K562 (cell line): ENCODE results near the gene POU2F1. TPM values are rescaled to one million over a fixed set of nuclear protein-coding genes. Genes with fewer than 3 reads are reported as not detected.
A peak's percentile ranks its signal among the peaks of the same experiment; 100 is the strongest.

Source experiments
- ATAC-seq: fragments of 200-7000 bp; cut with Tn5 transposase; 3 replicates; pipeline ENCODE4 v1.9.1; 2020; ENCODE audit warnings: moderate library complexity
- BruUV-seq: library from RNA; stranded (reverse); fragments of 400-500 nt; replicated peaks from 2 replicates; lab custom pipeline; 2021; lab: Mats Ljungman, UMichigan
- CTCF ChIA-PET: fragments of 300-600 bp; formaldehyde crosslinking; extraction: SDS; loops from one replicate; lab custom pipeline; 2021; ENCODE audit warnings: low intra/inter-chr PET ratio; lab: Yijun Ruan, JAX
- POLR2A ChIA-PET: fragments of 300-600, 350-650 bp; sonication (Branson Sonifier 250); formaldehyde crosslinking; extraction: SDS; loops from one replicate; lab custom pipeline; 2021; ENCODE audit warnings: antibody characterized with exemption, inconsistent platforms; lab: Yijun Ruan, JAX
- DNase-seq, 4 experiments: peaks; one replicate each; pipeline versions ENCODE4 v3.0.0 to v3.0.0-alpha.2; 2011 to 2018; ENCODE audit warnings: low spot score in 3 of 4, mixed read lengths in 3 of 4; ENCODE audit errors: extremely low read depth in 1 of 4
- FAIRE-seq: peaks from 2 replicates; lab custom pipeline; 2011; peaks lifted over from hg19 to GRCh38; lab: Jason Lieb, UNC
- H2AFZ ChIP-seq: 2 replicates; pipeline ENCODE4 v1.6.0; 2011; ENCODE audit warnings: low read depth, low read length, control low read depth, inconsistent platforms
- H3K27ac ChIP-seq: fragments of 200-600 bp; 3 replicates; pipeline ENCODE4 v1.8.0; 2011; ENCODE audit warnings: low read depth, mild to moderate bottlenecking, control low read depth, inconsistent platforms, low read length, moderate library complexity, mixed read lengths; ENCODE audit errors: extremely low read depth
- H3K27me3 ChIP-seq, 2 experiments: fragments of 300-600 bp in 1 of 2; 2 replicates in 1 of 2; 3 replicates in 1 of 2; pipeline versions ENCODE4 v1.6.0 to v1.8.0; 2011; ENCODE audit warnings: inconsistent platforms in 2 of 2, low read length in 2 of 2, mild to moderate bottlenecking in 1 of 2, mixed read lengths in 1 of 2, moderate library complexity in 1 of 2; ENCODE audit not compliant: control insufficient read depth in 2 of 2, insufficient read depth in 2 of 2
- H3K36me3 ChIP-seq: fragments of 300-600 bp; 3 replicates; pipeline ENCODE4 v1.8.0; 2011; ENCODE audit warnings: mild to moderate bottlenecking, low read length, inconsistent platforms; ENCODE audit not compliant: control insufficient read depth, insufficient read depth
- H3K4me1 ChIP-seq, 2 experiments: fragments of 200-600 bp in 1 of 2; replicated peaks in 1 of 2; 2 replicates in 1 of 2; 3 replicates in 1 of 2; pipeline versions ENCODE4 v1.5.1 to v1.8.0; 2011; ENCODE audit warnings: inconsistent platforms in 2 of 2, low read length in 2 of 2, mild to moderate bottlenecking in 1 of 2, mixed read lengths in 1 of 2, moderate library complexity in 1 of 2; ENCODE audit not compliant: control insufficient read depth in 2 of 2, insufficient read depth in 2 of 2
- H3K4me2 ChIP-seq: 2 replicates; pipeline ENCODE4 v1.6.1; 2011; ENCODE audit warnings: low read length, control low read depth, inconsistent platforms, mixed read lengths; ENCODE audit not compliant: insufficient read depth
- H3K4me3 ChIP-seq: fragments of 200-600 bp; sonication (generic), shearing (Covaris generic); 2 replicates; pipeline ENCODE4 v1.5.1; 2016; ENCODE audit warnings: control low read depth, inconsistent platforms
- H3K79me2 ChIP-seq: fragments of 200-600 bp; 3 replicates; pipeline ENCODE4 v1.8.0; 2011; ENCODE audit warnings: low read length, inconsistent platforms; ENCODE audit not compliant: control insufficient read depth, insufficient read depth
- H3K9ac ChIP-seq, 2 experiments: 2 replicates each; pipeline versions ENCODE4 v1.6.0 to v1.6.1; 2011; ENCODE audit warnings: low read depth in 2 of 2, low read length in 2 of 2, control low read depth in 1 of 2, inconsistent platforms in 1 of 2, mild to moderate bottlenecking in 1 of 2, mixed read lengths in 1 of 2; ENCODE audit not compliant: insufficient read depth in 1 of 2
- H3K9me1 ChIP-seq: one replicate; pipeline ENCODE4 v1.6.0; 2011; ENCODE audit warnings: inconsistent platforms, mild to moderate bottlenecking, low read length, moderate library complexity; ENCODE audit not compliant: control insufficient read depth, insufficient read depth
- H3K9me3 ChIP-seq: replicated peaks from 2 replicates; pipeline ENCODE4 v1.5.1; 2011; ENCODE audit warnings: low read depth, low read length, inconsistent platforms; ENCODE audit not compliant: control insufficient read depth, insufficient read depth
- H4K20me1 ChIP-seq: replicated peaks from 2 replicates; pipeline ENCODE4 v1.6.1; 2011; ENCODE audit warnings: low read length, inconsistent platforms, mixed read lengths; ENCODE audit not compliant: control insufficient read depth, insufficient read depth
- BDP1 ChIP-seq: IDR thresholded peaks from 3 replicates; pipeline ENCODE4 v1.6.1; 2011; ENCODE audit not compliant: insufficient read length, insufficient read depth
- BRD4 ChIP-seq: fragments of 200-600 bp; sonication (generic); IDR thresholded peaks from 2 replicates; pipeline ENCODE4 v1.6.1; 2017; ENCODE audit warnings: inconsistent platforms
- E2F3 ChIP-seq: fragments of 250-450 bp; sonication (Bioruptor Pico); IDR thresholded peaks from 2 replicates; pipeline ENCODE4 v1.4.0; 2020; ENCODE audit warnings: mild to moderate bottlenecking
- ESRRA ChIP-seq: fragments of 450-650 bp; IDR thresholded peaks from 2 replicates; pipeline ENCODE4 v1.6.1; 2014; ENCODE audit warnings: low read depth, mild to moderate bottlenecking, moderate library complexity, borderline replicate concordance
- FOXJ2 ChIP-seq: fragments of 200-800 bp; sonication (Bioruptor generic); IDR thresholded peaks from 2 replicates; pipeline ENCODE4 v1.6.1; 2016; ENCODE audit warnings: missing genetic modification characterization, missing compliant biosample characterization
- HEY1 ChIP-seq: fragments of 250-450 bp; sonication (Bioruptor Pico); IDR thresholded peaks from 2 replicates; pipeline ENCODE4 v1.5.0; 2020; ENCODE audit warnings: mild to moderate bottlenecking, moderate library complexity, borderline replicate concordance
- HMBOX1 ChIP-seq: sonication (generic); IDR thresholded peaks from 2 replicates; pipeline ENCODE4 v1.6.1; 2016
- MXD1 ChIP-seq: fragments of 250-450 bp; sonication (Bioruptor Pico); IDR thresholded peaks from 2 replicates; pipeline ENCODE4 v1.8.0; 2021; ENCODE audit warnings: borderline replicate concordance, mild to moderate bottlenecking, moderate library complexity; ENCODE audit not compliant: poor library complexity, severe bottlenecking
- NR2C1 ChIP-seq, 2 experiments: fragments of 450-650 bp; IDR thresholded peaks; 2 replicates each; pipeline ENCODE4 v1.6.1; 2017; ENCODE audit warnings: mild to moderate bottlenecking in 2 of 2, antibody characterized with exemption in 1 of 2, inconsistent platforms in 1 of 2, missing compliant biosample characterization in 1 of 2, missing genetic modification characterization in 1 of 2
- PHF21A ChIP-seq: fragments of 450-650 bp; IDR thresholded peaks from 2 replicates; pipeline ENCODE4 v1.6.1; 2017; ENCODE audit warnings: low read depth, borderline replicate concordance
- POLR2AphosphoS5 ChIP-seq: IDR thresholded peaks from 2 replicates; pipeline ENCODE4 v1.6.1; 2011; ENCODE audit warnings: mild to moderate bottlenecking, low read depth, low read length, moderate library complexity; ENCODE audit not compliant: control insufficient read depth, insufficient read depth
- SAFB2 ChIP-seq: fragments of 200-400 bp; formaldehyde crosslinking; IDR thresholded peaks from 2 replicates; pipeline ENCODE4 v1.6.1; 2018; ENCODE audit warnings: borderline replicate concordance, low read length, low read depth, moderate library complexity; ENCODE audit not compliant: severe bottlenecking
- SAP30 ChIP-seq: fragments of 200-600 bp; sonication (generic); IDR thresholded peaks from 2 replicates; pipeline ENCODE4 v1.6.1; 2012; ENCODE audit warnings: borderline replicate concordance, low read depth, mild to moderate bottlenecking, moderate library complexity, low read length, control low read depth, inconsistent platforms; ENCODE audit not compliant: insufficient read depth, poor library complexity, severe bottlenecking
- ZNF24 ChIP-seq: fragments of 450-650 bp; IDR thresholded peaks from 2 replicates; pipeline ENCODE4 v1.6.1; 2016
- WGBS: fragments of 100-300 bp; shearing (Covaris generic); methylation state at CpG from one replicate; pipeline ENCODE4 v1.1.6; 2016; ENCODE audit warnings: low coverage, mixed read lengths; ENCODE audit not compliant: insufficient coverage; ENCODE audit errors: missing lambda C conversion rate; 5-methylcytosine and 5-hydroxymethylcytosine counted together
- in situ Hi-C: fragments of 300-500 bp; cut with MboI; formaldehyde crosslinking; loops from 4 replicates; pipeline ENCODE4 v1.15.0; 2018; ENCODE audit warnings: inconsistent platforms, mixed read lengths
- intact Hi-C: fragments of 100-400 bp; cut with micrococcal nuclease; formaldehyde crosslinking; loops from 2 replicates; pipeline ENCODE4 v1.14.2; 2022
- polyA plus RNA-seq, 8 experiments: library from polyadenylated mRNA; depleted of rRNA in 4 of 8; stranded (reverse) in 5 of 8; unstranded in 3 of 8; fragments of >200 nt; fragmentation: Nextera tagmentation in 2 of 8; fragmentation: Illumina TruSeq in 1 of 8; extraction: Ambion mirVana in 2 of 8; extraction: Trizol in 1 of 8; gene quantifications; 2 replicates each; pipeline versions ENCODE4 v1.2.1 to v1.2.3, GENCODE V29; 2011 to 2014; ENCODE audit warnings: inconsistent platforms in 1 of 8, missing spikeins in 1 of 8
- total RNA-seq, 7 experiments: library from RNA; depleted of rRNA in 6 of 7; stranded (reverse); fragments of >200 nt in 6 of 7; fragmentation: Illumina TruSeq in 2 of 7; extraction: Trizol in 2 of 7; gene quantifications; 2 replicates each; pipeline versions ENCODE4 v1.2.1 to v1.2.3, GENCODE V29; 2011 to 2021; ENCODE audit warnings: low replicate concordance in 1 of 7

Gene POU2F1
- total and polyA plus RNA-seq, 9 of the 15 experiments (the other 6 are each of a cell fraction or from before 2014, with no cell fraction given): 2.6 to 22.3 (median 8.8) TPM

- Histone ChIP-seq H2AFZ (no peak overlapping the region), H3K27me3 (no peaks in the 10 kb centered on the region), H3K4me3 (no peak overlapping the region), H4K20me1 (peaks cover 5% of the 10 kb centered on the region), H3K9me3 (no peaks in the 10 kb centered on the region), H3K79me2 (peaks cover 91% of the 10 kb centered on the region), H3K4me1 (peaks cover 15 to 28% of the 10 kb centered on the region in 2 experiments), H3K4me2 (no peak overlapping the region), H3K9me1 (peaks cover 2% of the 10 kb centered on the region), H3K36me3 (no peaks in the 10 kb centered on the region), H3K27ac (no peak overlapping the region), H3K9ac (peak overlapping the region in 1 of 2 experiments; percentile 0; a peak in 1 of 4 replicates)
- FAIRE-seq (no peak), ATAC-seq (no peak), DNase-seq (no peak)
- intact Hi-C loops (no loop called here), in situ Hi-C loops (no loop called here)
- POLR2A ChIA-PET: interaction anchor here (1.0 kb wide), 1 partner anchor 17 kb away, joined by 3 read pairs; no protein-coding TSS in a partner anchor
- BruUV-seq: no TSS peak
- TF ChIP-seq HMBOX1 (0 out of 2 replicates have a peak, but pooled peaks have one; percentile 19), NR2C1 (IDR thresholded peaks at IDR 0.05) (no peak), NR2C1 (tag; IDR thresholded peaks at IDR 0.05) (no peak)
- CTCF ChIA-PET: no interaction called here
Measured at GRCh38 chr1:167250482-167250881, 29.8 kb downstream of the POU2F1 start.

GRCh38 chr1:167251472-167251871 lies 30.8 kb downstream of the POU2F1 start:
- Histone ChIP-seq H3K4me1 (peaks cover 15 to 28% of the 10 kb centered on the region in 2 experiments), H3K4me3 (no peak overlapping the region), H3K4me2 (no peak overlapping the region), H3K9me1 (peaks cover 2% of the 10 kb centered on the region), H3K9ac (no peak overlapping the region), H3K36me3 (no peaks in the 10 kb centered on the region), H4K20me1 (peaks cover 5% of the 10 kb centered on the region), H3K79me2 (peaks cover 86% of the 10 kb centered on the region), H2AFZ (no peak overlapping the region), H3K9me3 (no peaks in the 10 kb centered on the region), H3K27ac (no peak overlapping the region), H3K27me3 (no peaks in the 10 kb centered on the region)
- no peak for FAIRE-seq
- ChIA-PET CTCF (no interaction called here), POLR2A (interaction anchor here (0.5 to 1.0 kb wide), 2 partner anchors 15 to 16 kb away, joined by 3 read pairs; no protein-coding TSS in a partner anchor)
- no peak for ATAC-seq
- BruUV-seq: no TSS peak
- in situ Hi-C loops (no loop called here), intact Hi-C loops (no loop called here)
- DNase-seq: no peak
- WGBS: 76% methylated on average over 4 of the region's 4 CpGs
- no peak for TF ChIP-seq SAFB2
- no peak for TF ChIP-seq BRD4
- TF ChIP-seq MXD1 (CRISPR knock-in tag): no peak
- no peak for TF ChIP-seq ESRRA
- TF ChIP-seq POLR2AphosphoS5: no peak
- TF ChIP-seq E2F3 (CRISPR knock-in tag): no peak
- no peak for TF ChIP-seq BDP1
- TF ChIP-seq PHF21A: no peak
- no peak for TF ChIP-seq ZNF24
- no peak for TF ChIP-seq FOXJ2
- no peak for TF ChIP-seq SAP30
- TF ChIP-seq HEY1 (CRISPR knock-in tag): no peak
